HG03571 (cell line): ENCODE results near the gene EGFLAM.
"Not testable (repeated sequence)": the region's sequence is repeated elsewhere in the genome, so short reads cannot be mapped to it uniquely, and the experiment has no call there.

Experiments used
- ATAC-seq: cut with Tn5 transposase; IDR thresholded peaks from one replicate; pipeline ENCODE4 v1.9.1; 2021; ENCODE audit not compliant: unreplicated experiment

The EGFLAM gene

GRCh38 chr5:38323645-38324295 is 65.4 kb downstream of the EGFLAM start:
- ATAC-seq: no peak

- no peak for ATAC-seq
Observed at GRCh38 chr5:38329132-38329715, 70.9 kb downstream of the EGFLAM start.

- no peak for ATAC-seq
Observed at GRCh38 chr5:38330207-38330606, 71.8 kb downstream of the EGFLAM start.

- no peak for ATAC-seq
Observed at GRCh38 chr5:38331831-38332230, 73.5 kb downstream of the EGFLAM start.

GRCh38 chr5:38333181-38333580 is 74.8 kb downstream of the EGFLAM start:
- ATAC-seq: not testable (repeated sequence)

GRCh38 chr5:38338455-38338854 is 80.1 kb downstream of the EGFLAM start:
- ATAC-seq: no peak

GRCh38 chr5:38339446-38339845 is 81.1 kb downstream of the EGFLAM start:
- no peak for ATAC-seq

GRCh38 chr5:38341056-38341455 is 82.7 kb downstream of the EGFLAM start:
- no peak for ATAC-seq

- ATAC-seq: no peak
Observed at GRCh38 chr5:38341641-38342040, 83.3 kb downstream of the EGFLAM start.

GRCh38 chr5:38342261-38342660 is 83.9 kb downstream of the EGFLAM start:
- ATAC-seq: no peak

- ATAC-seq: no peak
Observed at GRCh38 chr5:38344891-38345290, 86.5 kb downstream of the EGFLAM start.

GRCh38 chr5:38346593-38346992 is 88.2 kb downstream of the EGFLAM start:
- no peak for ATAC-seq

- ATAC-seq: no peak
Observed at GRCh38 chr5:38347040-38347763, 88.8 kb downstream of the EGFLAM start.

GRCh38 chr5:38347896-38348295 is 89.5 kb downstream of the EGFLAM start:
- ATAC-seq: no peak

GRCh38 chr5:38360323-38361061 is 102.1 kb downstream of the EGFLAM start:
- no peak for ATAC-seq

- no peak for ATAC-seq
Observed at GRCh38 chr5:38362713-38363112, 104.4 kb downstream of the EGFLAM start.

- no peak for ATAC-seq
Observed at GRCh38 chr5:38364825-38365224, 106.5 kb downstream of the EGFLAM start.

GRCh38 chr5:38367410-38367809 is 109.1 kb downstream of the EGFLAM start:
- ATAC-seq: no peak

GRCh38 chr5:38367966-38368365 is 109.6 kb downstream of the EGFLAM start:
- no peak for ATAC-seq

GRCh38 chr5:38369692-38370091 is 111.3 kb downstream of the EGFLAM start:
- no peak for ATAC-seq

GRCh38 chr5:38370358-38371100 is 112.2 kb downstream of the EGFLAM start:
- ATAC-seq: no peak
